Dedifferentiated amniotic fluid mesenchymal stem cell (primary cell): ENCODE measurements around the gene CCL25.

Experiments used
- DNase-seq: peaks from one replicate; pipeline ENCODE4 v3.0.0-alpha.2; 2016; ENCODE audit errors: extremely low spot score

Gene CCL25

DNA sequence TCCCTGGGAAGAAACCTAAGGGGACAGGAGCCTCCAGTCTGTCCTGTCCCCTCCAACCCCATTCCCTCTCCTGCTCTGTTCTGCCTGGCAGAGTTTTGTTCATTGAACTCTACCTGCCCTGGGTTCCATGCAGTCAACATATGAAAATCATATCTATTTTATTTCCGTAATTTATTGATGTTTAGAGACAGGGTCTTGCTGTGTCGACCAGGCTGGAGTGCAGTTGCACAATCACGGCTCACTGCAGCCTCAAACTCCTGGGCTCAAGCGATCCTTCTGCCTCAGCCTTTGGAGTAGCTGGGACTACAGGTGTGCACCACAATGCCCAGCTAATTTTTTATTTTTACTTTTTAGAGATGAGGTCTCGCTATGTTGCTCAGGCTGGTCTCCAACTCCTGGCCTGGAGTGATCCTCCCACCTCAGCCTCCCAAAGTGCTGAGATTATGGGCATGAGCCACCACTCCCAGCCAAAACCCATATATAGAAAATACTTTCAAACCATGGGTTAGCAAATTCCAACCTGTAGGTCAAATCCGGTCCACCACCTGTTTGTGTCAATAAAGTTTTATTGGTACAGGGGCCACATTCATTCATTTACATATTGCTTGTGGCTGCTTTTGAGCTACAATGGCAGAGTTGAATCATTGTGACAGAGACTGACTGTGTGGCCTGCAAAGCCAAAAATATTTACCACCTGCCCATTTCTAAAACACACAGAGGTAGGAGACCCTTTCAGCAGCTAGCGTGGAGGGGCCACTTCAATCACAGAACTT, 57.5 kb downstream of the CCL25 start:
- DNase-seq: no peak

DNA sequence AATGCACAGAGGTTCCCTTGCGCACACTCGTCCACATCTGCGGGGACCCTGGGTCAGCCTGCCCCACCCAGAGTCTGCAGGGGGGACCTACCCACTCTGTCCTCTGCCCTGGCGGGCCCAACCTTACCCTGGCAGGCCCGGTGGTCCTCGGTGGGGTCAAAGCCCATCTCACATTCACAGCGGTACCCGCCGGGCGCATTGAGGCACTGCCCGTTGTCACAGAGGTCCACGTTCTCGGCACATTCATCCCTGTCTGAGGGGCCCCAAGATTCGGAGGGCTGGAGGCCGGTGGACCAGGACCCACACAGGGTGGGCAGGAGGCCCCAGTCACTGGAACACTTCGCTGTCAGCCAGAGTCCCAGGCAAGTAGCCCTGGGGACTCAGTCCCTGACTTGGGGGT, 58.4 kb downstream of the CCL25 start:
- no peak for DNase-seq

DNA sequence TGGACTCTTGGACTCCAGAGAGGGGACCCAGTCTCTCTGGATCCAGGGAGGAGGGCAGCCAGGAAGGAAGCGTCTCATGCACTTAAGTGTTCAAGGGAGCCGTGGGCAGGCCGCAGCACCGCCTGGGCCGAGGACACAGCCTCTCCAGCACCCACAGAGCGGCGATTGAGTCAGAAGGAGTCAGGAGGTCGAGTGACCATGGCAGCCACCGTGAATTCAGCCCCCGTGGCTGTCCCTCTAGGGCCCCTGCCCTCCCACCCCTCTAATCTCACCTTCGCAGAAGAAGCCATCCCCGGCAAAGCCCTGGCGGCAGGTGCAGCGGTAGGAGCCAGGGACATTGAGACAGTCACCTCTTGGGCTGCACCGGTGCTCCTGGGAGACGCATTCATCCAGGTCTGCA, 58.8 kb downstream of the CCL25 start:
- no peak for DNase-seq
